IMR-90 (cell line): ENCODE data around the gene KCTD12. TPM values are rescaled to one million over a fixed set of nuclear protein-coding genes. Genes with fewer than 3 reads are reported as not detected.

Source experiments
- ATAC-seq: fragments of 200-7000 bp; cut with Tn5 transposase; 2 replicates; pipeline ENCODE4 v1.9.1; 2020; ENCODE audit warnings: low read depth, mild to moderate bottlenecking, moderate library complexity
- BruUV-seq: library from RNA; stranded (reverse); fragments of 400-500 nt; replicated peaks from 2 replicates; lab custom pipeline; 2021; lab: Mats Ljungman, UMichigan
- CTCF ChIA-PET: fragments of 300-600 bp; formaldehyde crosslinking; extraction: SDS; loops from one replicate; lab custom pipeline; 2021; ENCODE audit warnings: antibody characterized with exemption; lab: Yijun Ruan, JAX
- POLR2A ChIA-PET: fragments of 300-600 bp; sonication (Branson Sonifier 250); formaldehyde crosslinking; loops from one replicate; lab custom pipeline; 2022; ENCODE audit warnings: antibody characterized with exemption; ENCODE audit not compliant: unreplicated experiment; lab: Charles Lee
- DNase-seq: peaks from one replicate; pipeline ENCODE4 v3.0.0; 2013
- H2AFZ ChIP-seq: replicated peaks from 2 replicates; pipeline ENCODE3; 2013; ENCODE audit warnings: low read length, mild to moderate bottlenecking; ENCODE audit not compliant: poor library complexity
- H2AK5ac ChIP-seq: 2 replicates; pipeline ENCODE4 v1.6.1; 2013; ENCODE audit warnings: low read depth, low read length, inconsistent platforms
- H2AK9ac ChIP-seq: replicated peaks from 2 replicates; pipeline ENCODE3; 2013; ENCODE audit warnings: mild to moderate bottlenecking, low read depth, low read length, moderate library complexity; ENCODE audit not compliant: poor library complexity
- H2BK120ac ChIP-seq: 2 replicates; pipeline ENCODE4 v1.6.1; 2013; ENCODE audit warnings: low read depth, low read length, inconsistent platforms
- H2BK15ac ChIP-seq: 3 replicates; pipeline ENCODE4 v1.6.1; 2013; ENCODE audit warnings: low read depth, low read length, inconsistent platforms
- H2BK20ac ChIP-seq: 2 replicates; pipeline ENCODE4 v1.6.1; 2013; ENCODE audit warnings: low read depth, mild to moderate bottlenecking, inconsistent platforms, low read length, moderate library complexity
- H2BK5ac ChIP-seq: 2 replicates; pipeline ENCODE4 v1.6.1; 2013; ENCODE audit warnings: mild to moderate bottlenecking, low read depth, low read length, inconsistent platforms; ENCODE audit not compliant: poor library complexity, severe bottlenecking
- H3K14ac ChIP-seq: replicated peaks from 2 replicates; pipeline ENCODE4 v1.6.1; 2013; ENCODE audit warnings: low read depth, low read length, inconsistent platforms
- H3K18ac ChIP-seq: 2 replicates; pipeline ENCODE4 v1.6.1; 2013; ENCODE audit warnings: low read depth, low read length, control low read depth
- H3K23ac ChIP-seq: 2 replicates; pipeline ENCODE4 v1.6.1; 2013; ENCODE audit warnings: low read depth, low read length, inconsistent platforms
- H3K27ac ChIP-seq: 2 replicates; pipeline ENCODE4 v1.5.1; 2013; ENCODE audit warnings: mild to moderate bottlenecking, control low read depth, low read length; ENCODE audit not compliant: insufficient read depth
- H3K27me3 ChIP-seq: 2 replicates; pipeline ENCODE4 v1.6.1; 2013; ENCODE audit warnings: low read length; ENCODE audit not compliant: control insufficient read depth, insufficient read depth
- H3K36me3 ChIP-seq: 2 replicates; pipeline ENCODE4 v1.6.1; 2013; ENCODE audit warnings: low read length, mixed read lengths; ENCODE audit not compliant: control insufficient read depth, insufficient read depth
- H3K4ac ChIP-seq: 2 replicates; pipeline ENCODE4 v1.6.1; 2013; ENCODE audit warnings: low read depth, low read length, inconsistent platforms
- H3K4me1 ChIP-seq: 2 replicates; pipeline ENCODE4 v1.6.1; 2013; ENCODE audit warnings: low read length, mixed read lengths; ENCODE audit not compliant: control insufficient read depth, insufficient read depth
- H3K4me2 ChIP-seq: 2 replicates; pipeline ENCODE4 v1.6.1; 2013; ENCODE audit warnings: low read depth, mild to moderate bottlenecking, control low read depth, low read length, moderate library complexity
- H3K4me3 ChIP-seq: 2 replicates; pipeline ENCODE4 v1.5.1; 2013; ENCODE audit warnings: low read depth, mild to moderate bottlenecking, control low read depth, low read length, moderate library complexity; ENCODE audit not compliant: insufficient read depth
- H3K56ac ChIP-seq: 2 replicates; pipeline ENCODE4 v1.6.1; 2013; ENCODE audit warnings: low read length, inconsistent platforms; ENCODE audit not compliant: insufficient read depth; ENCODE audit errors: extremely low read depth
- H3K79me1 ChIP-seq, 2 experiments: 2 replicates each; pipeline ENCODE4 v1.6.1; 2013; ENCODE audit warnings: low read length in 2 of 2, inconsistent platforms in 1 of 2, low read depth in 1 of 2
- H3K9ac ChIP-seq: 2 replicates; pipeline ENCODE4 v1.6.1; 2013; ENCODE audit warnings: low read depth, low read length, control low read depth
- H3K9me1 ChIP-seq: 2 replicates; pipeline ENCODE4 v1.6.1; 2013; ENCODE audit warnings: low read length, inconsistent platforms; ENCODE audit not compliant: insufficient read depth
- H3K9me3 ChIP-seq: 2 replicates; pipeline ENCODE4 v1.6.1; 2013; ENCODE audit warnings: low read length; ENCODE audit not compliant: control insufficient read depth, insufficient read depth
- H4K20me1 ChIP-seq: 2 replicates; pipeline ENCODE4 v1.6.1; 2013; ENCODE audit warnings: low read length, inconsistent platforms; ENCODE audit not compliant: insufficient read depth
- H4K5ac ChIP-seq: 2 replicates; pipeline ENCODE4 v1.6.1; 2013; ENCODE audit warnings: mild to moderate bottlenecking, low read depth, low read length, control low read depth
- H4K8ac ChIP-seq, 2 experiments: 2 replicates each; pipeline ENCODE4 v1.6.1; 2013; ENCODE audit warnings: low read depth in 2 of 2, low read length in 2 of 2, control low read depth in 1 of 2, inconsistent platforms in 1 of 2
- H4K91ac ChIP-seq: 2 replicates; pipeline ENCODE4 v1.6.1; 2013; ENCODE audit warnings: low read depth, low read length, inconsistent platforms; ENCODE audit not compliant: insufficient read depth
- ELK1 ChIP-seq: fragments of 150-350 bp; IDR thresholded peaks from 2 replicates; pipeline ENCODE4 v1.6.1; 2016; ENCODE audit warnings: low read depth, mild to moderate bottlenecking, low read length, moderate library complexity, borderline replicate concordance
- FOS ChIP-seq: fragments of 150-350 bp; IDR thresholded peaks from 2 replicates; pipeline ENCODE4 v1.6.1; 2016; ENCODE audit warnings: low read depth, low read length
- MAZ ChIP-seq: IDR thresholded peaks from 2 replicates; pipeline ENCODE4 v1.6.1; 2012; ENCODE audit warnings: low read depth, mild to moderate bottlenecking, low read length, improper control_type of control experiment, moderate library complexity, borderline replicate concordance
- POLR2A ChIP-seq: IDR thresholded peaks from 2 replicates; pipeline ENCODE4 v1.6.1; 2012; ENCODE audit warnings: mild to moderate bottlenecking, low read depth, low read length
- RAD21 ChIP-seq: IDR thresholded peaks from 2 replicates; pipeline ENCODE4 v1.6.1; 2012; ENCODE audit warnings: low read length, improper control_type of control experiment
- RCOR1 ChIP-seq: IDR thresholded peaks from 2 replicates; pipeline ENCODE4 v1.6.1; 2012; ENCODE audit warnings: mild to moderate bottlenecking, low read length, improper control_type of control experiment; ENCODE audit not compliant: insufficient replicate concordance
- SMC3 ChIP-seq: fragments of 150-350 bp; IDR thresholded peaks from 2 replicates; pipeline ENCODE4 v1.6.1; 2016; ENCODE audit warnings: low read depth, mild to moderate bottlenecking, antibody characterized with exemption, low read length, moderate library complexity
- WGBS, 2 experiments: methylation state at CpG; one replicate each; pipeline versions ENCODE4 v1.1.5 to v1.1.7; 2013; ENCODE audit warnings: missing lambda C conversion rate in 2 of 2; ENCODE audit not compliant: insufficient read length in 1 of 2; ENCODE audit errors: extremely low coverage in 2 of 2; 5-methylcytosine and 5-hydroxymethylcytosine counted together
- dilution Hi-C: fragments of 300-500 bp; cut with HindIII; formaldehyde crosslinking; loops from one replicate; pipeline ENCODE4 v1.14.3; 2018; ENCODE audit warnings: low sequenced_read_pairs; ENCODE audit not compliant: unreplicated experiment
- in situ Hi-C: fragments of 300-500 bp; cut with MboI; formaldehyde crosslinking; loops from 3 replicates; pipeline ENCODE4 v1.14.3; 2019; ENCODE audit warnings: low sequenced_read_pairs, inconsistent platforms, mixed read lengths
- intact Hi-C: fragments of 100-400 bp; cut with micrococcal nuclease; formaldehyde crosslinking; loops from 2 replicates; pipeline ENCODE4 v1.10.0; 2022
- polyA plus RNA-seq, 3 experiments: library from polyadenylated mRNA; depleted of rRNA; stranded (reverse); fragments of >200 nt; gene quantifications; 2 replicates each; pipeline ENCODE4 v1.2.3, GENCODE V29; 2012; ENCODE audit warnings: low replicate concordance in 1 of 3
- total RNA-seq: library from RNA; depleted of rRNA; stranded (reverse); fragments of >200 nt; gene quantifications from 2 replicates; pipeline ENCODE4 v1.2.3, GENCODE V29; 2012

KCTD12 gene
- total and polyA plus RNA-seq, 2 of the 4 experiments (the other 2 are of a cell fraction): 1.8 to 1.9 TPM

DNA sequence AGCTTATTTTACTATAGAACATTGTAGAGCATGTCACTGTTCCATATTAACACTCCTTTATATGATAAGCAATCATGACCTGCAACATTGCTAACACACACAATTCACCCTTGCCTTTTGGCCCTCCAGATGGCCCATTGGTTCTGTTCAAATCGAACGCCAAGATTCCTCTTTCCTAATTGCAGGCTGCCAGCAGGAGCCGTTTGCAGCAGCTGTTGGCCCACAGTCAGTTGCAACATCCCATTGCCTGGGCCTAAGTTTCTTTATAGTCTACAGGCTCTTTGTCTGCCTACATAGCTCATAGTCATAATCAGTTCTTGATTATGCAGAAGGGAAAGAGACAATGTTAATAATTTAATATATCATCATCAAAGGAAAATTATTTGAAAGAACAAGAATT lies 37.6 kb downstream of the KCTD12 start:
- ChIA-PET POLR2A (no interaction called here), CTCF (no interaction called here)
- DNase-seq (peak; percentile 10), ATAC-seq (peak; percentile 49)
- H3K4me3 ChIP-seq: no peak overlapping the region
- peaks cover 3% of the 10 kb centered on the region for H3K4me1 ChIP-seq
- no peak overlapping the region for H3K18ac ChIP-seq
- H3K9me1 ChIP-seq: no peaks in the 10 kb centered on the region; the same call in none of the 2 replicates
- no peaks in the 10 kb centered on the region for H3K79me1 ChIP-seq
- H2BK120ac ChIP-seq: no peak overlapping the region
- TF ChIP-seq FOS: no peak
- no peak for TF ChIP-seq RAD21
- no peak for TF ChIP-seq SMC3
- TF ChIP-seq POLR2A: no peak
- no peak for TF ChIP-seq RCOR1
- no peak for TF ChIP-seq ELK1
- TF ChIP-seq MAZ: no peak
- no peak overlapping the region for H3K9ac ChIP-seq
- no peaks in the 10 kb centered on the region for H4K20me1 ChIP-seq
- H3K27ac ChIP-seq: no peak overlapping the region
- no peak overlapping the region for H2BK5ac ChIP-seq
- H2BK20ac ChIP-seq: no peak overlapping the region
- no peak overlapping the region for H4K8ac ChIP-seq
- dilution Hi-C loops: no loop called here
- H3K56ac ChIP-seq: no peak overlapping the region
- H3K4me2 ChIP-seq: no peak overlapping the region
- no peak overlapping the region for H2AK5ac ChIP-seq
- H3K36me3 ChIP-seq: no peaks in the 10 kb centered on the region
- H2AK9ac ChIP-seq: no peak overlapping the region
- in situ Hi-C loops: no loop called here
- no peaks in the 10 kb centered on the region for H3K27me3 ChIP-seq
- no CpG with 5 or more reads among the region's 3 CpGs for WGBS, 2 experiments
- intact Hi-C loops: no loop called here
- H4K91ac ChIP-seq: no peak overlapping the region
- no peak overlapping the region for H3K14ac ChIP-seq
- no peak overlapping the region for H4K5ac ChIP-seq
- H2AFZ ChIP-seq: no peak overlapping the region
- no peak overlapping the region for H3K23ac ChIP-seq
- BruUV-seq: no TSS peak
- H3K4ac ChIP-seq: no peak overlapping the region
- H3K9me3 ChIP-seq: no peaks in the 10 kb centered on the region
- no peak overlapping the region for H2BK15ac ChIP-seq
